ENCODE measurements around the gene CALM1. TPM values are rescaled to one million over a fixed set of nuclear protein-coding genes. Genes with fewer than 3 reads are reported as not detected.
"Not testable (repeated sequence)": the region's sequence is repeated elsewhere in the genome, so short reads cannot be mapped to it uniquely, and the experiment has no call there.

CALM1 gene
- total RNA-seq, 4 donors from 2014 or later = 407 to 1,329 (median 886) TPM

GRCh38 chr14:90388982-90389381, 7.8 kb upstream of the CALM1 start:
- Histone ChIP-seq H3K4me1 (peaks cover 0 to 13% (median 6%) of the 10 kb centered on the region in 4 donors), H3K27ac (peak overlapping the region in 1 of 4 donors; percentile 45), H3K4me3 (no peak overlapping the region), H3K27me3 (no peaks in the 10 kb centered on the region), H3K9me3 (no peaks in the 10 kb centered on the region), H3K36me3 (no peaks in the 10 kb centered on the region)
- no peak for DNase-seq
- TF ChIP-seq POLR2A (IDR thresholded peaks at IDR 0.05) (no peak), CTCF (IDR thresholded peaks at IDR 0.05) (no peak)

GRCh38 chr14:90393966-90394365, 2.9 kb upstream of the CALM1 start:
- Histone ChIP-seq H3K36me3 (no peaks in the 10 kb centered on the region), H3K4me3 (no peak overlapping the region), H3K9me3 (no peaks in the 10 kb centered on the region), H3K4me1 (peaks cover 0 to 5% (median 0%) of the 10 kb centered on the region in 4 donors), H3K27me3 (no peaks in the 10 kb centered on the region), H3K27ac (no peak overlapping the region)
- no peak for TF ChIP-seq CTCF (IDR thresholded peaks at IDR 0.05)
- TF ChIP-seq POLR2A (IDR thresholded peaks at IDR 0.05) = no peak
- no peak for DNase-seq

DNA sequence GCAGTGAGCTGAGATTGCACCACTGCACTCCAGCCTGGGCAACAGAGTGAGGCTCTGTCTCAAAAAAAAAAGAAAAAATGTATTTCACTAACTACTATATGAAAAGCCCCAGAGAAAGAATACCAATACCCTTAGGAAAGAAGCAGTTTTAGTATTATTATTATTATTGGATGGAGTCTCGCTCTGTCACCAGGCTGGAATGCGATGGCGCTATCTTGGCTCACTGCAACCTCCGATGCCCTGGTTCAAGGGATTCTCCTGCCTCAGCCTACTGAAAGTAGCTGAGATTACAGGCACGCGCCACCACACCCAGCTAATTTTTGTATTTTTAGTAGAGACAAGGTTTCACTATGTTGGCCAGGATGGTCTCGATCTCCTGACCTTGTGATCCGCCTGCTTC, 2.0 kb upstream of the CALM1 start:
- H3K9me3 ChIP-seq, H3K36me3 ChIP-seq: not testable (repeated sequence)
- peaks cover 0 to 11% (median under 1%) of the 10 kb centered on the region in 4 donors for H3K4me1 ChIP-seq

DNA sequence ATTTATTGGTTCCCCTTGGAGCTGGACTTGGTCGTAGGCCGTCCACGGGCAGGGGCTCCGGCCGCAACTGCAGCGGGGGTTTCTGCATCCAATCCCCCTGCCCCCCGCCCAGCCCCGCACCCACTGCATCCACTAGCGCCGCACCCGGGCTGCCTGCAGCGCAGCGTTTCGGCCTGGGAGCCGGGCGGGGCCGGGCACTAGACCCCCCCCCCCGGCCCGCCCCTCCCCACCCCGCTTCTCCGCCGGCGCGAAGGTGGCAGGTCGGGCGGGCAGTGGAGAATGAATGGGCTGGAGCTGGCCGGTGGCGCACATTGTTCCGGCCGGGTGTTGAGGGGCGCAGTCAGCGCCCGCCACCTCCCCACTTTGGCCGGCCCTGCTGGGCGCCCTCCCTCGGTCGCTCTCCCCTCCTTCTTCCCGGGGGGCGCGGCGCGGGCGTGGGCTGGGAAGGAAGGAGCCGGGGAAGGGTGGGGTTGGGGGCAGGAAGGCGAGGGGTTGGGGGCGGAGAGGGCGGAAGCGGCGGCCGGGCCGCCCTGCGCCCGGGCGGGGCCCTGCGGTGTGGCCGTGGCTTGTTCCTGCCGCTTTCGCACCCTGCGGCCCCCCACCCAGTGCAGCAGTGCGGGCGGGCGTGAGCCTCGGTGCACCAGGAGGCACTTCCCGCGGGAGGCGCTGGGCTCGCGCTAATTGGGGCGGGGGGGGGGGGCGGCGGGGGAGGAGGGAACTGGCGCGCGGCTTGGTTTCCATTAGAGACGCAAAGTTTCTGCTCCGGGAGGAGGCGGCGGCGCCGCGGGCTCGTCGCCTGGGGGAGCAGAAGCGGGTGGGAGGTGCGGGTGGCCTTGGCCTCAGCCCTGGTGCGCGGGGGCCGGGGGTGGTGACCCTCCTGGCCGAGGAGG, 841 bp downstream of the CALM1 start:
- H3K27me3 ChIP-seq = no peaks in the 10 kb centered on the region
- H3K36me3 ChIP-seq = peaks cover 0 to 28% (median 0%) of the 10 kb centered on the region in 3 donors
- peak overlapping the region; percentile 95 to 98 (median 96) for H3K27ac ChIP-seq
- no peaks in the 10 kb centered on the region for H3K9me3 ChIP-seq
- peaks cover 0 to 40% (median 4%) of the 10 kb centered on the region in 4 donors for H3K4me1 ChIP-seq
- TF ChIP-seq POLR2A (IDR thresholded peaks at IDR 0.05) (no peak), CTCF (IDR thresholded peaks at IDR 0.05) (no peak)
- peak; percentile 66 to 82 (median 81) for DNase-seq
- H3K4me3 ChIP-seq = peak overlapping the region; percentile 75 to 97 (median 89)

More for the DNA sequence above, 2.0 kb upstream of the CALM1 start:
- not testable (repeated sequence) for H3K27me3 ChIP-seq, H3K27ac ChIP-seq, H3K4me3 ChIP-seq, DNase-seq

- no peaks in the 10 kb centered on the region for H3K27me3 ChIP-seq
- peak overlapping the region; percentile 95 to 98 (median 96) for H3K27ac ChIP-seq
- peaks cover 0 to 40% (median 4%) of the 10 kb centered on the region in 4 donors for H3K4me1 ChIP-seq
- no peaks in the 10 kb centered on the region for H3K9me3 ChIP-seq
- peak overlapping the region; percentile 75 to 97 (median 89) for H3K4me3 ChIP-seq
- H3K36me3 ChIP-seq = peaks cover 0 to 35% (median 0%) of the 10 kb centered on the region in 3 donors
- TF ChIP-seq CTCF (IDR thresholded peaks at IDR 0.05) (no peak), POLR2A (IDR thresholded peaks at IDR 0.05) (peak; percentile 31 to 38)
- peak; percentile 73 to 84 (median 79) for DNase-seq
These were observed 1.5 kb downstream of the CALM1 start for GRCh38 chr14:90398315-90398839.
